Amniotic epithelial cell (primary cell): ENCODE data around the gene PTDSS2.

Experiments used
- DNase-seq: peaks from one replicate; pipeline ENCODE4 v3.0.0-alpha.2; 2010; ENCODE audit warnings: low read depth

PTDSS2 gene

GRCh38 chr11:447923-448731, 2.0 kb upstream of the PTDSS2 start:
- DNase-seq, result peak; percentile 83

- DNase-seq, result peak; percentile 56
Measured at GRCh38 chr11:450809-451451, 851 bp downstream of the PTDSS2 start.

GRCh38 chr11:451738-452137, 1.7 kb downstream of the PTDSS2 start:
- no peak for DNase-seq

- DNase-seq, result no peak
Measured at GRCh38 chr11:452203-452744, 2.2 kb downstream of the PTDSS2 start.

GRCh38 chr11:452916-453527, 2.9 kb downstream of the PTDSS2 start:
- no peak for DNase-seq

GRCh38 chr11:453564-453963, 3.5 kb downstream of the PTDSS2 start:
- DNase-seq, result no peak

- no peak for DNase-seq
Measured at GRCh38 chr11:454043-454442, 4.0 kb downstream of the PTDSS2 start.

GRCh38 chr11:454801-455565, 4.9 kb downstream of the PTDSS2 start:
- DNase-seq, result no peak

GRCh38 chr11:455566-456147, 5.6 kb downstream of the PTDSS2 start:
- no peak for DNase-seq

GRCh38 chr11:456533-456932, 6.5 kb downstream of the PTDSS2 start:
- no peak for DNase-seq

- no peak for DNase-seq
Measured at GRCh38 chr11:457111-457760, 7.2 kb downstream of the PTDSS2 start.

- DNase-seq, result peak; percentile 84
Measured at GRCh38 chr11:459511-460220, 9.6 kb downstream of the PTDSS2 start.

GRCh38 chr11:460331-461199, 10.5 kb downstream of the PTDSS2 start:
- DNase-seq, result peak; percentile 90

- no peak for DNase-seq
Measured at GRCh38 chr11:461626-462025, 11.5 kb downstream of the PTDSS2 start.

- no peak for DNase-seq
Measured at GRCh38 chr11:462107-462890, 12.2 kb downstream of the PTDSS2 start.

- DNase-seq, result no peak
Measured at GRCh38 chr11:464316-464715, 14.2 kb downstream of the PTDSS2 start.

GRCh38 chr11:465896-466530, 15.9 kb downstream of the PTDSS2 start:
- no peak for DNase-seq

GRCh38 chr11:468036-468435, 18.0 kb downstream of the PTDSS2 start:
- DNase-seq, result no peak
